Ramos (cell line): ENCODE measurements around the gene ZNF211.

Experiments
- in situ Hi-C: fragments of 300-500 bp; cut with MboI; formaldehyde crosslinking; loops from one replicate; pipeline ENCODE4 v1.14.3; 2022; ENCODE audit warnings: low sequenced_read_pairs; ENCODE audit not compliant: unreplicated experiment

ZNF211 gene

DNA sequence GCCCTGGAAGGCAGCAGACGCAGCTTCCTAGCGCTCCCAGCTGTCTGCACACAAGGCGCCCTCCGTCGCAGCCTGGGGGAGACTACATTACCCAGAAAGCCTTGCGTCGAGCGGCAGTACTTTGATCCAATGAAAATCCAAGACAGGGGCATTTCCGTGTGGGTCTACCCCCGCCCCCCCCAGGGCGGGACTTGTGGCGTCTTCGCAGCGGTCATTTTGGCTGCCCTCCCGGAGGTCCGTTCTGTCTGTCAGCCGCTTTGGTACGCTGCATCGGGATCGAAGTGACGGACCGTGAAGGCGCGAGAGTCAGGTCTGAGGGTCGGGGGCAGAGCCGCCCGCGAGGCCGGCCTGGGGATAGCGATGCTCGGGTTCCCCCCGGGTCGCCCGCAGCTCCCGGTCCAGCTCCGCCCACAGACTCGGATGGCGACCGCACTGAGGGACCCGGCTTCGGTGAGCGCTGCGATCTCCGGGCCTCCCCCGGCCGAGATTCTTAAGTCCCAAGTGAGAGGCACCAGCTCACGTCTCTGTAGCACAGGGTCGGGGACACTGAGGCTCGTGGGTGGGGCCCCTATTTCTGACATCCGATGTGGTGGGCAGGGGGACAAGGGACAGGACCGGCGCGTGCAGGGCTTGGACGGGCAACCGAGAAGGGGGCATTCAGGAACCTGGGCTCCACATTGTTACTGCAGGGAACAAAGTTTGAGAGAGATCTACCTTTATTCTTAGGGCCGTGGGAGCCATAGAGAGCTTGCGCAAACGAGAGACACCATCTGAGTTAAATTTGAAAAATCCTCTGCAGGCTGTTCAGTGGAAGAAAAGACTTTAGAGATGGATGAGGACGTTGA lies at the start of gene ZNF211:
Gene ZNF211, plus strand, starts transcription at position 182 of the 845 bp plus-strand sequence. Its CDS starts 179 bp downstream, at position 361.
- in situ Hi-C loops, result no loop called here

DNA sequence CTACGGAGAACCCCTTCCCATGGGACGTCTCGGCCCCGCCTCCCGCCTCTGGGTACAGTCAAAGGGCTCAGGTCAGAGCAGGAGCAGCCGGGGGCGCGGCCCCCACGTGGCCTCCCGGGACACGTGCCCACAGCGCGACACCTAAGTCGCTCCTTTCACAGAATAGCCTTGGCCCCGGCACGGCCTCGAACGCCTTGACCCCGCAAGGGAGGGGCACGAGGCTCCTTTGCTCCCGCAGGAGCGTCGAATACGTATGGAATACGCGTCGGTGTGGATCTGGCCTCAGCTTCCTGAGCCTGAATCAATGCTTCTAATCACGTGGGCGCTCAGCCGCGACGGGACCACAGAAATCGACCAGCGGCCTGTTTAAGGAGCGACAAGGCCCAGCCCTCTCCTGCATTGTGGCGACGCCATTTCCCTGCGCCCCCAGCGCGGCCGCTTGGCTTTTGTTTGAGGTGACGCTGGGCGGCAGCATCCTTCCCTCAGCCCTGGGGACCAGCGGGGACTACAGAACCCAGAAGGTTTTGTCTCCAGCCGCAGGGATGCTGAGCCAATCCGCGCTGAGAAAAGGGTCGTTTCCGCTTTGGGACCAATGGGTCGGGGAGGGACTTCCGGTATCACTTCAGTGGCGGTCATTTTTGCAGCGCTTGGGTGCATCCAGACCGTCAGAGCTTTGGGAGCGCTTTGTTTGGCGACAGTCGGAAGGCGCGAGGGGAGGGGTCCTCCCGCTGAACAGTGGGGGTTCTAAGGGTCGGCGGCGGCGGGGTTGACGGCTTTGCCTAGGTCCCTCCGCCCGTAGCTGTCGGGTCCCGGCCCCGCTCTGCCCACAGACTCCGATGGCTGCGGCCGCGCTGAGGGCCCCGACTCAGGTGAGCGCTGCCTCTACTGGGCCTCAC lies 49.2 kb upstream of the ZNF211 start, which contains the start of gene ZIK1:
Gene ZIK1, plus strand, starts transcription at position 625 of the 896 bp plus-strand sequence. Its CDS starts 212 bp downstream, at position 837.
- in situ Hi-C loops, result no loop called here

- in situ Hi-C loops, result no loop called here
These were observed 45.4 kb upstream of the ZNF211 start for GRCh38 chr19:57587529-57587928.

- in situ Hi-C loops, result no loop called here
These were observed 33.6 kb upstream of the ZNF211 start for GRCh38 chr19:57599377-57599760.

DNA sequence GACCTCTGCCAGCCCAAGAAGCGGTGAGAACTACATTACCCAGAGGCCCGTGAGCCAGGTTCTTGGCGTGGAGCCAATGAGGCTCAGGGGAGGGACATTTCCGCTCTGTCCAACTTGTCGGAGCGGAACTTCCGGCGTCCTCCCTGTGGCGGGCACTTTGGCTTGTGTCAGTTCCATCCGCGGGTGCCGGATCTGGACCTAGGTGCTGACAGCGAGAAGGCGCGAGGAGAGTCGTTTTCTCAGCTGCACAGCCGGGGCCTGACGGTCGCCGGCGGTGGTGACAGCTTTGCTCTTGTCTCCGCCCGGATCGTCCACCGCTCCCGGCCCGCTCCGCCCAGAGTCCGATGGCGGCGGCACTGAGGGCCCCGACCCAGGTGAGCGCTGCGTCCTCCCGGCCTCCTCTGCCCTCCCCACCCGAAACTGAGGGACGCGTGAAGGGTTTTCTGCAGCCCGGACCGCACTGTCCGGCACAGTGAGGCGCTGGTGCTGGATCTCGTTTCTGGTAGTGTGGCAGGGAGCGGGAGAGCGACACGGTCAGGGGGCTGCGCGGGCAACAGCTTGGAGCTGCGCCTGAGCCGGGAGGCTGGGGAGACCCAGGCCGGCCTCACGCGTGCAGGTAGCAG lies 33.1 kb upstream of the ZNF211 start, which contains the start of gene ZNF530:
Gene ZNF530, plus strand, starts transcription at position 125 of the 623 bp plus-strand sequence. CDS start 4,461 bp downstream, outside the sequence.
- in situ Hi-C loops, result no loop called here

DNA sequence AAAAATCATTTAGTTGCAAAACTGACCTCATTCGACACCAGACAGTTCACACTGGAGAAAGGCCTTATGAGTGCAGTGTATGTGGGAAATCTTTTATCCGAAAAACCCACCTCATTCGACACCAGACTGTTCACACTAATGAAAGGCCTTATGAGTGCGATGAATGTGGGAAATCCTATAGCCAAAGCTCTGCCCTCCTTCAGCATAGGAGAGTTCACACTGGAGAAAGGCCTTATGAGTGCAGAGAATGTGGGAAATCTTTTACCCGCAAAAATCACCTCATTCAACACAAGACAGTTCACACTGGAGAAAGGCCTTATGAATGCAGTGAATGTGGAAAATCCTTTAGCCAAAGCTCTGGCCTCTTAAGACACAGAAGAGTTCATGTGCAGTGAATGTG lies 26.0 kb upstream of the ZNF211 start:
- in situ Hi-C loops, result no loop called here

DNA sequence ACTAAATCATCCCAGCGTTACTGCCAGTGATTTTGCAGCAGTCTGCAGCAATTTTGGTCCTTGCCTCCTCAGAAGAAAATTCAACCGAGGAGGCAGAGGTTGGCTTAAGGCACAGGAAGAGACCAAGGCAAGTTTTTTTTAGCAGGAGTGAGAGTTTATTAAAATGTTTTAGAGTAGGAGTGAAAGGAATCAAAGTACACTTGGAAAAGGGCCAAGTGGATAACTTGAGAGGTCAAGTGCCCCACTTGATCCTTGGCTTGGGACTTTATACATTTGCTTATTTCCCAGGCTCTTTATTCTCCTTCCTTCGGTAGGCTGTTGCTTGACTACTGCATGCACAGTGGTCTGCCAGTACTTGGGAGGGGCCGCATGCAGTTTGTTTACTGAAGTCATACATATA lies 21.9 kb upstream of the ZNF211 start:
- in situ Hi-C loops, result no loop called here

- in situ Hi-C loops, result no loop called here
These were observed 18.8 kb upstream of the ZNF211 start, which contains the start of gene ZNF134 for GRCh38 chr19:57613941-57614743. TSS of gene ZNF134 (plus strand) at chr19:57614242. CDS start at chr19:57619469, 5,227 bp downstream.

DNA sequence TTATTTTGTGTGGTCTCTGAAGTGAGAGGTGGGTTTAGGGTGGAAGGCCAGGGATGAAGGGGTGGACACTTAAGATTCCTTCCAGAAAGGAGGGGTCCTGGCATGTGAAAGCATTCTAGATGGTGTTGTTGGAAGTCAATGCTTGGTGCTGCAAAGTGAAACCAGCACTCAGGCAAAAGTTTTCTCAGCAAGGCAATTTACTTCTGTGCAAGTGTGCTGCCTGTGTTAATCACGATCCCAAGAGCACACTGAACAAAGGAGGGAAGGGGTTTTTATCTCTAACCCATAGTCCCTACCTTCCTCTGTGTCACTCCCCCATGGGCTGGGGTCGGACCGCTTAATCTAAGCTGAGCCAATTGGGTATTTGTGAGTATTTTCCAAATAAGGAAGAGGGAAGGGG lies 17.6 kb upstream of the ZNF211 start:
- in situ Hi-C loops, result no loop called here

DNA sequence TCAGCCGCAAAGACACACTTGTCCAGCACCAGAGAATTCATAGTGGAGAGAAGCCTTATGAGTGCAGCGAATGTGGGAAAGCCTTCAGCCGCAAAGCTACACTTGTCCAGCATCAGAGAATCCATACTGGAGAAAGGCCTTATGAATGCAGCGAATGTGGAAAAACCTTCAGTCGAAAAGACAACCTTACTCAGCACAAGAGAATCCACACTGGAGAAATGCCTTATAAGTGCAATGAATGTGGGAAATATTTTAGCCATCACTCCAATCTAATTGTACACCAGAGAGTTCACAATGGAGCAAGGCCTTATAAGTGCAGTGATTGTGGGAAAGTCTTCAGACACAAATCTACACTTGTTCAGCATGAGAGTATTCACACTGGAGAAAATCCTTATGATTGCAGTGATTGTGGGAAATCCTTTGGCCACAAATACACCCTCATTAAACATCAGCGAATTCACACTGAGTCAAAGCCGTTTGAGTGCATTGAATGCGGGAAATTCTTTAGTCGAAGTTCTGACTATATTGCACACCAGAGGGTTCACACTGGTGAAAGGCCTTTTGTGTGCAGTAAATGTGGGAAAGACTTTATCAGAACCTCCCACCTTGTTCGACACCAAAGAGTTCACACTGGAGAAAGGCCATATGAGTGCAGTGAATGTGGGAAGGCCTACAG lies 12.2 kb upstream of the ZNF211 start:
- in situ Hi-C loops, result no loop called here

DNA sequence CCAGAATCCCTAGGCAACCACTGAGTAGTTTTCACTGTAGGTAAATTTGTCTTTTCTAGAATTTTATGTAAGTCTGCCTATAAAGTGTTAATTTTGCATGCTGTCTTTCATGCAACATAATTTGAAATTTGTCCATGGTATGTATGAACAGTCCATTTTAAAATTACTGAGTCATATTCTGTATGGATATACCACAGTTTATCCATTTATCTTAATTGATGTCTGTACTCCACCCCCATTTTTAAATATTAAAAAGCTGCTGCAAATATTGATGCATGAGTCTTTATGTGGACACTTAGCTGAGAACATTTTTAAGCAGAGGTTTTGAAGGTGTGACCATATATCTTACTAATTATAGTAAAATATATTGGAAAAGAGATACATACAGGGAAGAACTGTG lies 9.9 kb upstream of the ZNF211 start:
- in situ Hi-C loops, result no loop called here

GRCh38 chr19:57633832-57634131 lies 814 bp downstream of the ZNF211 start:
- in situ Hi-C loops, result no loop called here

GRCh38 chr19:57637379-57637778 lies 4.4 kb downstream of the ZNF211 start:
- in situ Hi-C loops, result no loop called here

- in situ Hi-C loops, result no loop called here
These were observed 8.8 kb downstream of the ZNF211 start for GRCh38 chr19:57641715-57642234.

- in situ Hi-C loops, result no loop called here
These were observed 9.6 kb downstream of the ZNF211 start for GRCh38 chr19:57642396-57643046.

DNA sequence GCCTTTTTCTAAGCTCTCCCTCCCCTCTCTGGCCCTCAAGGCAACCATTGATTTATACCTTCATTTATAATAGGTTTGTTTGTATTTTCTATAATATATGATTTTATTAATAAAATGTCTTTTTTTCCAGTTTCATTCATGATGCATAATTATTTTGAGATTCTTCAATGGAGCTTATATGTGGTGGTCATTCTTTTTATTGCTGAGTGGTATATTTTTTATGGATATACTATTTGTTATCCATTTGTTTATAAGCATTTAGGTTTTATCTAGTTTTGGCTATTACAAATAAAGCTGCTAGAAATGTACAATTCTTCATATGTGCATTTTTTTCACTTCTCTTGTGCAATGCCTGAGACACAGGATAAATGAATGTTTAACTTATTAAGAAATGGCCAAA lies 10.8 kb downstream of the ZNF211 start:
- in situ Hi-C loops, result no loop called here

GRCh38 chr19:57648331-57649003 lies 15.5 kb downstream of the ZNF211 start:
- in situ Hi-C loops, result no loop called here

DNA sequence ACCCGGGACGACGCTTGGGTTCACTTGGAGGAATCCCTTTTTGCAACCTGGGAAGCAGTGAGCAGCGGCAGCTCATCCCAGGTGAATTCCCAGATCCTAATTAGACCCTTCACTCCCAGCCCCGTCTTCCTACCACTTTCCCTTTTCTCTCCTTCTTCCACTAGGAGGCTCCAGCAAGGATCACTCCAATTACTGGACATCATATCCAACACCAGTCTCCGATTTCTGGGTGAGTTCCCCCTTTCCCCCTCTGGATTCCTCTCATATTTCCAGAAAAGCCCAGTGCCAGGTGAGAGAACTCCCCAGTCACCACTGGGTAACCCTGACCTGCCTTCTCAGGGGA lies 18.7 kb downstream of the ZNF211 start:
- in situ Hi-C loops, result no loop called here
